ENCODE data around the gene RYR1. TPM values are rescaled to one million over a fixed set of nuclear protein-coding genes. Genes with fewer than 3 reads are reported as not detected.

The RYR1 gene
- total and polyA plus RNA-seq, 2 of the 8 experiments (the other 6 are each of a cell fraction or from before 2014, with no cell fraction given) = 5.8 to 11.8 TPM

DNA sequence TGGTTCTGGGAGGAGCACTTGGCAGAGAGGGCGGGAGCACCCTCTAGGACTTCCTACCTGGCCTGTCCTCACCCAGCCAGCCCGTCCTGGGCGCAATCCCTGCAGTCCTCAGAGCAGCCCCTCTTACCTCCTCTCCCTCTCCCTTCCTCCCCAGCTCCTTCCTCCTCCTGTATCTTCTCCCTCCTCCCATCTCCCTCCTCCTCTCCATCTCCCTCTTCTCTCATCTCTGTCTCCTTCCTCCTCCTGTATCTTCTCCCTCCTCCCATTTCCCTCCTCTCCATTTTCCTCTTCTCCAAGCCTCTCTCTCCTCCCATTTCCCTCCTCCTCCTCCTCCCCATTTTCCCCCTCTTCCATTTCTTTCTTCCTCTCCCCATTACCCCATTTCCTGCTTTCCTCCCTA is 89.8 kb downstream of the RYR1 start:
- Histone ChIP-seq H3K23ac (ENCODE audit: insufficient read length) (no peak overlapping the region), H4K20me1 (replicated peaks in 1 of 2; ENCODE audit: control insufficient read depth in 1 of 2, insufficient read depth in 2 of 2, low read length in 2 of 2) (peaks cover 0 to under 1% of the 10 kb centered on the region in 2 experiments), H3K27me3 (replicated peaks in 1 of 4; ENCODE audit: control insufficient read depth in 3 of 4, extremely low read depth in 1 of 4, insufficient read depth in 3 of 4, low read length in 3 of 4) (no peaks in the 10 kb centered on the region), H4K8ac (ENCODE audit: extremely low read depth, insufficient read depth, low read length) (no peak overlapping the region), H4K91ac (replicated peaks; ENCODE audit: insufficient read length, low read length) (no peak overlapping the region), H2BK20ac (ENCODE audit: low read length) (no peak overlapping the region), H2BK15ac (ENCODE audit: low read length) (no peak overlapping the region), H3K18ac (ENCODE audit: extremely low read depth, low read length) (no peak overlapping the region), H3K27ac (ENCODE audit: low read depth, low read length) (no peak overlapping the region), H3K14ac (ENCODE audit: insufficient read length) (no peak overlapping the region), H3K56ac (replicated peaks; ENCODE audit: insufficient read length, low read depth, low read length) (no peak overlapping the region), H3K23me2 (ENCODE audit: low read depth, low read length) (peaks cover 5% of the 10 kb centered on the region; the same call in 1 of the 2 replicates), H4K5ac (ENCODE audit: insufficient read length, low read depth, low read length) (no peak overlapping the region), H2BK120ac (replicated peaks; ENCODE audit: low read depth, low read length) (no peak overlapping the region), H3K9me3 (ENCODE audit: insufficient read depth in 2 of 2, low read depth in 1 of 2, low read length in 1 of 2) (no peaks in the 10 kb centered on the region), H3K4ac (replicated peaks; ENCODE audit: insufficient read length, low read depth, low read length) (no peak overlapping the region), H2BK12ac (ENCODE audit: low read depth, low read length) (no peak overlapping the region), H3K4me2 (ENCODE audit: insufficient read depth in 1 of 2, low read depth in 2 of 2, low read length in 2 of 2) (no peak overlapping the region), H3K79me1 (ENCODE audit: low read depth, low read length) (no peaks in the 10 kb centered on the region), H2BK5ac (ENCODE audit: low read depth, low read length) (no peak overlapping the region), H3K4me1 (replicated peaks in 1 of 4; ENCODE audit: control insufficient read depth in 3 of 4, insufficient read depth in 4 of 4, low read length in 3 of 4) (no peaks in the 10 kb centered on the region), H3K4me3 (ENCODE audit: extremely low read depth in 1 of 4, insufficient read depth in 2 of 4, low read depth in 3 of 4, low read length in 4 of 4) (no peak overlapping the region), H2AFZ (ENCODE audit: low read length) (no peak overlapping the region), H3K9ac (replicated peaks in 1 of 4; ENCODE audit: extremely low read depth in 1 of 4, low read depth in 3 of 4, low read length in 3 of 4) (no peak overlapping the region), H2AK5ac (ENCODE audit: low read depth, low read length) (no peak overlapping the region), H3K79me2 (ENCODE audit: control insufficient read depth in 1 of 2, insufficient read depth in 2 of 2, low read length in 2 of 2) (no peaks in the 10 kb centered on the region), H3K36me3 (ENCODE audit: control insufficient read depth in 2 of 4, insufficient read depth in 4 of 4, low read length in 3 of 4) (peaks cover 0 to 4% (median 0%) of the 10 kb centered on the region in 4 experiments; a peak in 1 of 8 replicates)
- POLR2A ChIA-PET (ENCODE audit: partially characterized antibody) = interaction anchor here (0.8 to 1.2 kb wide), 2 partner anchors 11 to 95 kb away, joined by 4 read pairs; partner anchors contain the start of gene EIF3K
- no peak for DNase-seq (ENCODE audit: low read depth in 1 of 2, low spot score in 2 of 2)
- CTCF ChIA-PET (ENCODE audit: partially characterized antibody) = interaction anchor here (0.6 to 0.9 kb wide), 2 partner anchors 8 to 11 kb away, joined by 3 read pairs; no protein-coding TSS in a partner anchor
- TF ChIP-seq SUZ12 (IDR thresholded peaks at IDR 0.05; ENCODE audit: low read length) (no peak), SIRT6 (IDR thresholded peaks at IDR 0.05; ENCODE audit: low read length) (no peak), CBX5 (IDR thresholded peaks at IDR 0.05; ENCODE audit: low read depth, low read length) (no peak), GTF2F1 (IDR thresholded peaks at IDR 0.05; ENCODE audit: borderline replicate concordance, low read depth, low read length) (no peak)
- TF ChIP-seq, protein P1, sequence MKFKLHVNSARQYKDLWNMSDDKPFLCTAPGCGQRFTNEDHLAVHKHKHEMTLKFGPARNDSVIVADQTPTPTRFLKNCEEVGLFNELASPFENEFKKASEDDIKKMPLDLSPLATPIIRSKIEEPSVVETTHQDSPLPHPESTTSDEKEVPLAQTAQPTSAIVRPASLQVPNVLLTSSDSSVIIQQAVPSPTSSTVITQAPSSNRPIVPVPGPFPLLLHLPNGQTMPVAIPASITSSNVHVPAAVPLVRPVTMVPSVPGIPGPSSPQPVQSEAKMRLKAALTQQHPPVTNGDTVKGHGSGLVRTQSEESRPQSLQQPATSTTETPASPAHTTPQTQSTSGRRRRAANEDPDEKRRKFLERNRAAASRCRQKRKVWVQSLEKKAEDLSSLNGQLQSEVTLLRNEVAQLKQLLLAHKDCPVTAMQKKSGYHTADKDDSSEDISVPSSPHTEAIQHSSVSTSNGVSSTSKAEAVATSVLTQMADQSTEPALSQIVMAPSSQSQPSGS (IDR thresholded peaks at IDR 0.05; ENCODE audit: low read length) = no peak
- WGBS, 2 experiments (ENCODE audit: extremely low coverage in 1 of 2, insufficient coverage in 1 of 2, insufficient read length in 1 of 2, insufficient replicate concordance in 2 of 2, low coverage in 1 of 2, low lambda C conversion rate in 2 of 2, missing lambda C conversion rate in 1 of 2) = 97% methylated on average over 3 of the region's 3 CpGs; no CpG with 5 or more reads in 1 of the 2 experiments
- no peak for FAIRE-seq
